Measurements from ENCODE around the gene PSMA1. TPM values are rescaled to one million over a fixed set of nuclear protein-coding genes. Genes with fewer than 3 reads are reported as not detected.

The PSMA1 gene
- total RNA-seq, 2 experiments from 2014 or later: 171 to 173 TPM

DNA sequence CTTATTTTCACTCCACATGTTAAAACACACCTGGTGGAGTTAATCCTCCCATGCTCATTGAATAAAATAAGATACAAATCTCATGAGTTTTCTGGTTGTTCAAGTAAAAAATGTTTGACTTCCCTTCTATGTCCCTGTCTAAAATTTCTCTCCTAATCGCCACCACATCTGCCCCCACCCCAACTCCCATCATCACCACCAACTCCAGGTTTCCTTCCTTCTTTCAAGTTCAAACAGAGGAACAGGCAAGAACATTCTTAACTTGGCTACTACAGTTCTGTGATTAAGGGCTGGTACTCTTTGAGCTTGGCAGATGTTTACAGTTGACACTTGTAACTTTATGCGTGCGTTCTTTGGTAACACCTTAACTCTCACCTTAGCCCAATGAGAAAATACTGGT, 9.1 kb upstream of the PSMA1 start:
- no peak overlapping the region for H3K4me3 ChIP-seq (ENCODE audit: low read depth, low read length, poor library complexity, severe bottlenecking)

DNA sequence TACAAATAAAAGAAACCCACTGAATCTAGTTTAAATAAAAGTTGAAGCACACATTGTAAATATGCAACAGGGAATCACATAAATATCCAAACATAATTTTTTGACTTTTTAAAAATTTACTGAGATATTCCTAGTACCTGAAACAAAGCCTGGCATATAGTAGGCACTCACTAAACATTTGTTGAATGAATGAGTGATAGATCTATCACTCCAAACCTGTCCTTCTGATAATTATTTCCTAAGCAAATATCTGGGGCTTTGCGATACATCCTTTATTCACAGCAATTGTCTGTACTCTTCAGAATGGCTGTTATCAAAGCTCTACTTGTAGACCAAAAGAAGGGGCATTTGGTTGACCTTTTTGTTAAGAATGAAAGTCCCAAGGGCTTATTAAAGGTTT, 2.6 kb upstream of the PSMA1 start:
- no TSS peak for BruUV-seq (replicated peaks)
- Histone ChIP-seq H3K4me3 (ENCODE audit: low read depth, low read length, poor library complexity, severe bottlenecking) (no peak overlapping the region), H2AFZ (ENCODE audit: low read length) (no peak overlapping the region), H3K4me1 (ENCODE audit: insufficient read depth, low read length, poor library complexity, severe bottlenecking) (peaks cover 19% of the 10 kb centered on the region), H3K79me2 (ENCODE audit: insufficient read depth, low read depth, low read length) (peaks cover 23% of the 10 kb centered on the region), H3K9me3 (ENCODE audit: low read length) (no peaks in the 10 kb centered on the region), H3K9me2 (ENCODE audit: insufficient read depth, low read length) (no peaks in the 10 kb centered on the region), H4K20me1 (ENCODE audit: insufficient read depth, low read length) (peaks cover 5% of the 10 kb centered on the region; the same call in 1 of the 2 replicates), H3K4me2 (ENCODE audit: low read length) (no peak overlapping the region), H3K27ac (ENCODE audit: low read depth, low read length, poor library complexity, severe bottlenecking) (no peak overlapping the region), H3K36me3 (ENCODE audit: insufficient read depth, low read length) (peaks cover 18% of the 10 kb centered on the region)
- CTCF ChIA-PET (ENCODE audit: unreplicated experiment): no interaction called here
- no peak for TF ChIP-seq EZH2phosphoT487 (IDR thresholded peaks at IDR 0.05; ENCODE audit: borderline replicate concordance, low read depth, low read length)
- TF ChIP-seq, protein P1, sequence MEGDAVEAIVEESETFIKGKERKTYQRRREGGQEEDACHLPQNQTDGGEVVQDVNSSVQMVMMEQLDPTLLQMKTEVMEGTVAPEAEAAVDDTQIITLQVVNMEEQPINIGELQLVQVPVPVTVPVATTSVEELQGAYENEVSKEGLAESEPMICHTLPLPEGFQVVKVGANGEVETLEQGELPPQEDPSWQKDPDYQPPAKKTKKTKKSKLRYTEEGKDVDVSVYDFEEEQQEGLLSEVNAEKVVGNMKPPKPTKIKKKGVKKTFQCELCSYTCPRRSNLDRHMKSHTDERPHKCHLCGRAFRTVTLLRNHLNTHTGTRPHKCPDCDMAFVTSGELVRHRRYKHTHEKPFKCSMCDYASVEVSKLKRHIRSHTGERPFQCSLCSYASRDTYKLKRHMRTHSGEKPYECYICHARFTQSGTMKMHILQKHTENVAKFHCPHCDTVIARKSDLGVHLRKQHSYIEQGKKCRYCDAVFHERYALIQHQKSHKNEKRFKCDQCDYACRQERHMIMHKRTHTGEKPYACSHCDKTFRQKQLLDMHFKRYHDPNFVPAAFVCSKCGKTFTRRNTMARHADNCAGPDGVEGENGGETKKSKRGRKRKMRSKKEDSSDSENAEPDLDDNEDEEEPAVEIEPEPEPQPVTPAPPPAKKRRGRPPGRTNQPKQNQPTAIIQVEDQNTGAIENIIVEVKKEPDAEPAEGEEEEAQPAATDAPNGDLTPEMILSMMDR (conservative IDR thresholded peaks at IDR 0.05; ENCODE audit: low read length): no peak
- POLR2A ChIA-PET: interaction anchor here (0.9 to 1.4 kb wide), 4 partner anchors 11 to 25 kb away, joined by 3 to 6 read pairs (median 4); partner anchors contain the start of gene COPB1
- DNase-seq (ENCODE audit: low spot score): no peak
- intact Hi-C loops (cut with micrococcal nuclease; ENCODE audit: unreplicated experiment): loop anchor here (5.0 kb wide), 2 partner anchors 104 to 384 kb away; no protein-coding TSS in a partner anchor

More for the DNA sequence above, 9.1 kb upstream of the PSMA1 start:
- TF ChIP-seq, protein P1 (conservative IDR thresholded peaks at IDR 0.05; ENCODE audit: low read length): no peak
- no peak for TF ChIP-seq EZH2phosphoT487 (IDR thresholded peaks at IDR 0.05; ENCODE audit: borderline replicate concordance, low read depth, low read length)
- Histone ChIP-seq H3K4me1 (ENCODE audit: insufficient read depth, low read length, poor library complexity, severe bottlenecking) (no peaks in the 10 kb centered on the region), H2AFZ (ENCODE audit: low read length) (no peak overlapping the region), H3K79me2 (ENCODE audit: insufficient read depth, low read depth, low read length) (no peaks in the 10 kb centered on the region), H3K9me3 (ENCODE audit: low read length) (no peaks in the 10 kb centered on the region), H3K4me2 (ENCODE audit: low read length) (no peak overlapping the region), H3K9me2 (ENCODE audit: insufficient read depth, low read length) (no peaks in the 10 kb centered on the region), H3K27ac (ENCODE audit: low read depth, low read length, poor library complexity, severe bottlenecking) (no peak overlapping the region), H3K36me3 (ENCODE audit: insufficient read depth, low read length) (no peaks in the 10 kb centered on the region), H4K20me1 (ENCODE audit: insufficient read depth, low read length) (no peaks in the 10 kb centered on the region)
- intact Hi-C loops (cut with micrococcal nuclease; ENCODE audit: unreplicated experiment): no loop called here
- CTCF ChIA-PET (ENCODE audit: unreplicated experiment): no interaction called here
- no peak for DNase-seq (ENCODE audit: low spot score)
- BruUV-seq (replicated peaks): no TSS peak
- POLR2A ChIA-PET: interaction anchor here (0.7 to 1.2 kb wide), 3 partner anchors 14 to 587 kb away, joined by 3 to 4 read pairs (median 3); no protein-coding TSS in a partner anchor

DNA sequence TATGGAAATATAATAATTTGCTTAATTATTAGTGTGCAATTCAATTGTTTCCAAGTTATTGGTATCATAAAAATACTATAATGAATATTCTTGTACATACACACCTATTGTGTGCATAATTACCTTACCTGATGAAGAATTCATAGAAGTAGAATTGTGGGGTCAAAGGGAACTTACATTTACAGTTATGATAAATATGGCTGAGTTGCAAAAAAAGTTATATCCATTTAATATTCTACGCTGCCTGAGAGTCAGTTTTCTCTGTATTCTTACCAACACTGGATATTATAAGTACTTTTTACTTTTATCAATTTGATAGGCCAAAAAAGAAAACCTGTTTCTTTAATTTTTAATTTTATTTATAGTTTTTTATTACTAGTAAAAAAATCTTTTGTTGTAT, 2.1 kb upstream of the PSMA1 start:
- DNase-seq (ENCODE audit: low spot score): no peak
- no peak overlapping the region for H3K4me2 ChIP-seq (ENCODE audit: low read length)
- no peak overlapping the region for H2AFZ ChIP-seq (ENCODE audit: low read length)
- no peaks in the 10 kb centered on the region for H3K9me3 ChIP-seq (ENCODE audit: low read length)
- BruUV-seq (replicated peaks): no TSS peak
- peaks cover 5% of the 10 kb centered on the region; the same call in 1 of the 2 replicates for H4K20me1 ChIP-seq (ENCODE audit: insufficient read depth, low read length)
- no peak for TF ChIP-seq EZH2phosphoT487 (IDR thresholded peaks at IDR 0.05; ENCODE audit: borderline replicate concordance, low read depth, low read length)
- TF ChIP-seq, protein P1 (conservative IDR thresholded peaks at IDR 0.05; ENCODE audit: low read length): no peak
- CTCF ChIA-PET (ENCODE audit: unreplicated experiment): no interaction called here
- peaks cover 19% of the 10 kb centered on the region for H3K4me1 ChIP-seq (ENCODE audit: insufficient read depth, low read length, poor library complexity, severe bottlenecking)
- H3K79me2 ChIP-seq (ENCODE audit: insufficient read depth, low read depth, low read length): peaks cover 29% of the 10 kb centered on the region
- POLR2A ChIA-PET: interaction anchor here (0.5 to 1.2 kb wide), 3 partner anchors 22 to 243 kb away, joined by 3 to 9 read pairs (median 4); partner anchors contain the start of gene COPB1
- intact Hi-C loops (cut with micrococcal nuclease; ENCODE audit: unreplicated experiment): loop anchor here (5.0 kb wide), 2 partner anchors 105 to 385 kb away; no protein-coding TSS in a partner anchor
- H3K36me3 ChIP-seq (ENCODE audit: insufficient read depth, low read length): peaks cover 23% of the 10 kb centered on the region
- H3K27ac ChIP-seq (ENCODE audit: low read depth, low read length, poor library complexity, severe bottlenecking): no peak overlapping the region
- no peaks in the 10 kb centered on the region for H3K9me2 ChIP-seq (ENCODE audit: insufficient read depth, low read length)
- no peak overlapping the region for H3K4me3 ChIP-seq (ENCODE audit: low read depth, low read length, poor library complexity, severe bottlenecking)

Data from OCI-LY7 (cell line).